Activated gamma-delta T cell (primary cell): ENCODE measurements around the gene CAMKK2.
"Not testable (repeated sequence)": the region's sequence is repeated elsewhere in the genome, so short reads cannot be mapped to it uniquely, and the experiment has no call there.

Source experiments
- DNase-seq: peaks from one replicate; lab custom pipeline; 2025; lab: John Stamatoyannopoulos, UW

Gene CAMKK2

GRCh38 chr12:121279071-121279375 is 17.5 kb downstream of the CAMKK2 start:
- no peak for DNase-seq

- DNase-seq: no peak
Measured at GRCh38 chr12:121278169-121279070, 18.1 kb downstream of the CAMKK2 start.

GRCh38 chr12:121277374-121277759 is 19.1 kb downstream of the CAMKK2 start:
- no peak for DNase-seq

- no peak for DNase-seq
Measured at GRCh38 chr12:121274036-121274763, 22.3 kb downstream of the CAMKK2 start.

- DNase-seq: no peak
Measured at GRCh38 chr12:121273364-121273896, 23.1 kb downstream of the CAMKK2 start.

- no peak for DNase-seq
Measured at GRCh38 chr12:121267822-121268221, 28.7 kb downstream of the CAMKK2 start.

GRCh38 chr12:121264951-121265515 is 31.5 kb downstream of the CAMKK2 start:
- no peak for DNase-seq

GRCh38 chr12:121264135-121264534 is 32.4 kb downstream of the CAMKK2 start:
- no peak for DNase-seq

- no peak for DNase-seq
Measured at GRCh38 chr12:121263206-121263935, 33.1 kb downstream of the CAMKK2 start.

- DNase-seq: no peak
Measured at GRCh38 chr12:121261398-121261797, 35.1 kb downstream of the CAMKK2 start.

GRCh38 chr12:121260091-121260490 is 36.4 kb downstream of the CAMKK2 start:
- DNase-seq: no peak

GRCh38 chr12:121259074-121259473 is 37.4 kb downstream of the CAMKK2 start:
- no peak for DNase-seq

GRCh38 chr12:121257704-121258449 is 38.6 kb downstream of the CAMKK2 start:
- not testable (repeated sequence) for DNase-seq

- DNase-seq: no peak
Measured at GRCh38 chr12:121255433-121255832, 41.1 kb downstream of the CAMKK2 start.

- DNase-seq: no peak
Measured at GRCh38 chr12:121253638-121254335, 42.7 kb downstream of the CAMKK2 start.

- DNase-seq: no peak
Measured at GRCh38 chr12:121252712-121253345, 43.7 kb downstream of the CAMKK2 start.

- DNase-seq: no peak
Measured at GRCh38 chr12:121251838-121252237, 44.7 kb downstream of the CAMKK2 start.

GRCh38 chr12:121250359-121250758 is 46.1 kb downstream of the CAMKK2 start:
- no peak for DNase-seq

GRCh38 chr12:121248622-121249021 is 47.9 kb downstream of the CAMKK2 start:
- no peak for DNase-seq

- DNase-seq: no peak
Measured at GRCh38 chr12:121246893-121247557, 49.5 kb downstream of the CAMKK2 start.
